Tibial nerve (tissue), 4 donors: Measurements from ENCODE around the gene DMBT1. TPM values are rescaled to one million over a fixed set of nuclear protein-coding genes. Genes with fewer than 3 reads are reported as not detected.
"Not testable (repeated sequence)": the region's sequence is repeated elsewhere in the genome, so short reads cannot be mapped to it uniquely, and the experiment has no call there.

Experiments
- DNase-seq, 2 donors: peaks; one replicate each; pipeline ENCODE4 v3.0.0-alpha.2; 2019; ENCODE audit warnings: low spot score in 2 of 2
- H3K27ac ChIP-seq, 4 donors: fragments of 200-600 bp; sonication (generic) in 3 of 4; one replicate each; pipeline ENCODE4 v1.5.1; 2017 to 2019; ENCODE audit warnings: mild to moderate bottlenecking in 1 of 4
- H3K27me3 ChIP-seq, 2 donors: fragments of 200-600 bp; sonication (generic) in 1 of 2; one replicate each; pipeline versions ENCODE4 v1.5.1 to v1.6.0; 2017 to 2019
- H3K36me3 ChIP-seq, 3 donors: fragments of 200-600 bp; sonication (generic); one replicate each; pipeline ENCODE4 v1.5.1; 2018 to 2019
- H3K4me1 ChIP-seq, 4 donors: fragments of 200-600 bp; sonication (generic) in 3 of 4; one replicate each; pipeline ENCODE4 v1.5.1; 2017 to 2019
- H3K4me3 ChIP-seq, 4 donors: fragments of 200-600 bp; sonication (generic) in 3 of 4; one replicate each; pipeline ENCODE4 v1.5.1; 2017 to 2019; ENCODE audit warnings: mild to moderate bottlenecking in 1 of 4, moderate library complexity in 1 of 4
- H3K9me3 ChIP-seq, 4 donors: fragments of 200-600 bp; sonication (generic) in 3 of 4; one replicate each; pipeline ENCODE4 v1.5.1; 2017 to 2019
- EP300 ChIP-seq, 2 donors: sonication (generic); formaldehyde crosslinking; IDR thresholded peaks; one replicate each; pipeline ENCODE4 v1.6.1; 2017; ENCODE audit warnings: antibody characterized with exemption in 2 of 2, mild to moderate bottlenecking in 1 of 2
- POLR2A ChIP-seq, 2 donors: fragments of 450-650 bp; IDR thresholded peaks; one replicate each; pipeline ENCODE4 v1.6.1; 2017; ENCODE audit warnings: antibody characterized with exemption in 2 of 2, mild to moderate bottlenecking in 2 of 2, moderate library complexity in 2 of 2
- WGBS, 2 donors: methylation state at CpG; one replicate each; pipeline ENCODE4 v1.1.5; 2018; 5-methylcytosine and 5-hydroxymethylcytosine counted together
- total RNA-seq, 4 donors: library from RNA; depleted of rRNA; stranded (reverse); fragments of >200 nt; gene quantifications; one replicate each; pipeline ENCODE4 v1.1.0, GENCODE V29; 2016
- TF ChIP-seq, protein P1 (sequence below), 5 experiments: fragments of 200-600 bp in 3 of 5; fragments of 450-650 bp in 2 of 5; sonication (generic) in 3 of 5; IDR thresholded peaks; one replicate each; pipeline ENCODE4 v1.5.1; 2016 to 2019; ENCODE audit warnings: antibody characterized with exemption in 5 of 5, mild to moderate bottlenecking in 3 of 5, moderate library complexity in 2 of 5

DMBT1 gene
- total RNA-seq, 4 donors from 2014 or later = not detected

GRCh38 chr10:122617476-122618270 lies 57.1 kb downstream of the DMBT1 start:
- WGBS, 2 donors = 75 to 81% methylated on average over 9 of the region's 10 CpGs
- Histone ChIP-seq H3K4me3 (no peak overlapping the region), H3K9me3 (no peaks in the 10 kb centered on the region), H3K27ac (no peak overlapping the region), H3K27me3 (no peaks in the 10 kb centered on the region), H3K4me1 (no peaks in the 10 kb centered on the region), H3K36me3 (no peaks in the 10 kb centered on the region)
- TF ChIP-seq POLR2A (IDR thresholded peaks at IDR 0.05) (no peak), EP300 (IDR thresholded peaks at IDR 0.05) (no peak)
- TF ChIP-seq, protein P1, sequence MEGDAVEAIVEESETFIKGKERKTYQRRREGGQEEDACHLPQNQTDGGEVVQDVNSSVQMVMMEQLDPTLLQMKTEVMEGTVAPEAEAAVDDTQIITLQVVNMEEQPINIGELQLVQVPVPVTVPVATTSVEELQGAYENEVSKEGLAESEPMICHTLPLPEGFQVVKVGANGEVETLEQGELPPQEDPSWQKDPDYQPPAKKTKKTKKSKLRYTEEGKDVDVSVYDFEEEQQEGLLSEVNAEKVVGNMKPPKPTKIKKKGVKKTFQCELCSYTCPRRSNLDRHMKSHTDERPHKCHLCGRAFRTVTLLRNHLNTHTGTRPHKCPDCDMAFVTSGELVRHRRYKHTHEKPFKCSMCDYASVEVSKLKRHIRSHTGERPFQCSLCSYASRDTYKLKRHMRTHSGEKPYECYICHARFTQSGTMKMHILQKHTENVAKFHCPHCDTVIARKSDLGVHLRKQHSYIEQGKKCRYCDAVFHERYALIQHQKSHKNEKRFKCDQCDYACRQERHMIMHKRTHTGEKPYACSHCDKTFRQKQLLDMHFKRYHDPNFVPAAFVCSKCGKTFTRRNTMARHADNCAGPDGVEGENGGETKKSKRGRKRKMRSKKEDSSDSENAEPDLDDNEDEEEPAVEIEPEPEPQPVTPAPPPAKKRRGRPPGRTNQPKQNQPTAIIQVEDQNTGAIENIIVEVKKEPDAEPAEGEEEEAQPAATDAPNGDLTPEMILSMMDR (IDR thresholded peaks at IDR 0.05) = no peak
- no peak for DNase-seq

DNA sequence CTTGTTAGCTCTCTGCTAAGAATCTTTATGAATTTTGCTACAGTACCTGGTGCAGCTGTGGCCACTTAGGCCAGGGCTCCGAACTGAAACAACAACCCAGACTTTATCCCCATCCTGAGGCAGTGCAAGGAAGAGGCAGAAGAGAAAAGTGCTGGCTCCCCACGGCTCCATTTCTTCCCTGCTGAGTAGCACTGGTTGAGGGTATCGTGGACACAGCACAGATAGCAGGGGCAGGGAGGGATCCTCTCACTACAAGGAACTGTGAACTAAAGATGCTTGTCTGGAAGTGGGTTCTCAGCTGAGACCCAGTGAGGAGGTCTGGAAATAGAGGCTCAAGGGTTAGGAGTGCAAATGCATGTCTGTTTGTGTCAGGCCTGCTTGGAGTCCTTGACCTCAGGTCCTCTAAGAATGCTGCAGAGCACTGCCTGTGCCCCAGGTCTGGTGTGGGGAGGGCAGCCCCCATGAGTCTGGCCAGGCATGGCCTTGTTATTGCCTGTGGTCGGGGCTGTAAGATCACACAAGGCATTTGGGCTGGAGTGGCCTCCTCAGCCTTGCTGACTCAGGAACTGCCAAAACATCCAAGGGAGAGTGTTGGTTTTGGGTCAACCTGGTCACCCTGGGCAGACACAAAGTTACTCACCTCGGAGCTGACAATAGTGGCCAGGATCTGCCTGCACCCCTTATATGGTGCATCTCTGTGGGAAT lies 58.1 kb downstream of the DMBT1 start:
- 59 to 73% methylated on average over 4 to 5 of the region's 5 CpGs for WGBS, 2 donors
- Histone ChIP-seq H3K4me3 (no peak overlapping the region), H3K27me3 (no peaks in the 10 kb centered on the region), H3K27ac (no peak overlapping the region), H3K36me3 (no peaks in the 10 kb centered on the region), H3K4me1 (no peaks in the 10 kb centered on the region), H3K9me3 (no peaks in the 10 kb centered on the region)
- TF ChIP-seq EP300 (IDR thresholded peaks at IDR 0.05) = no peak
- TF ChIP-seq POLR2A (IDR thresholded peaks at IDR 0.05) = no peak
- TF ChIP-seq, protein P1 (IDR thresholded peaks at IDR 0.05) = no peak
- DNase-seq = no peak

DNA sequence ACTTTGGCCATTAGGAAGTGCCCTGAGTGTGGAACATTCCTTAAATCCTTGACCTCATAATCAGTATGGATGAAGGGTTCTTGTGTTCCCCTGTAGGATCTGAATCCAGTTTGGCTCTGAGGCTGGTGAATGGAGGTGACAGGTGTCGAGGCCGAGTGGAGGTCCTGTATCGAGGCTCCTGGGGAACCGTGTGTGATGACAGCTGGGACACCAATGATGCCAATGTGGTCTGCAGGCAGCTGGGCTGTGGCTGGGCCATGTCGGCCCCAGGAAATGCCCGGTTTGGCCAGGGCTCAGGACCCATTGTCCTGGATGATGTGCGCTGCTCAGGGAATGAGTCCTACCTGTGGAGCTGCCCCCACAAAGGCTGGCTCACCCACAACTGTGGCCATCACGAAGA lies 60.4 kb downstream of the DMBT1 start:
- not testable (repeated sequence) for H3K27me3 ChIP-seq, DNase-seq, H3K4me1 ChIP-seq, H3K36me3 ChIP-seq, H3K27ac ChIP-seq, H3K9me3 ChIP-seq, H3K4me3 ChIP-seq
- 87% methylated on average over 4 to 6 of the region's 8 CpGs for WGBS, 2 donors

GRCh38 chr10:122624546-122624945 lies 64.0 kb downstream of the DMBT1 start:
- Histone ChIP-seq H3K9me3 (no peaks in the 10 kb centered on the region), H3K27me3 (no peaks in the 10 kb centered on the region), H3K4me1 (no peaks in the 10 kb centered on the region), H3K36me3 (no peaks in the 10 kb centered on the region), H3K4me3 (no peak overlapping the region), H3K27ac (no peak overlapping the region)
- DNase-seq = no peak
- no peak for TF ChIP-seq POLR2A (IDR thresholded peaks at IDR 0.05)
- TF ChIP-seq, protein P1 (IDR thresholded peaks at IDR 0.05) = no peak
- WGBS, 2 donors = 82 to 89% methylated on average over 1 to 5 of the region's 5 CpGs

- H3K27me3 ChIP-seq = no peaks in the 10 kb centered on the region
- no peaks in the 10 kb centered on the region for H3K4me1 ChIP-seq
- WGBS, 2 donors = 88% methylated on average over 6 of the region's 6 CpGs
- H3K9me3 ChIP-seq = no peaks in the 10 kb centered on the region
- H3K27ac ChIP-seq = no peak overlapping the region
- DNase-seq = no peak
- H3K36me3 ChIP-seq = no peaks in the 10 kb centered on the region
- TF ChIP-seq, protein P1 (IDR thresholded peaks at IDR 0.05) = no peak
- no peak for TF ChIP-seq POLR2A (IDR thresholded peaks at IDR 0.05)
- no peak for TF ChIP-seq EP300 (IDR thresholded peaks at IDR 0.05)
- no peak overlapping the region for H3K4me3 ChIP-seq
Measured at GRCh38 chr10:122630526-122630925, 70.0 kb downstream of the DMBT1 start.
